ENCODE data around the gene VAMP8.
"Not testable (repeated sequence)": the region's sequence is repeated elsewhere in the genome, so short reads cannot be mapped to it uniquely, and the experiment has no call there.

The VAMP8 gene

GRCh38 chr2:85579266-85579935 lies 2.0 kb downstream of the VAMP8 start:
- DNase-seq (ENCODE audit: low spot score), result no peak

- DNase-seq (ENCODE audit: low spot score), result no peak
Measured at GRCh38 chr2:85580206-85580605, 2.8 kb downstream of the VAMP8 start.

- no peak for DNase-seq (ENCODE audit: low spot score)
Measured at GRCh38 chr2:85582492-85582891, 5.1 kb downstream of the VAMP8 start.

- no peak for DNase-seq (ENCODE audit: low spot score)
Measured at GRCh38 chr2:85583667-85584353, 6.4 kb downstream of the VAMP8 start.

- DNase-seq (ENCODE audit: low spot score), result no peak
Measured at GRCh38 chr2:85584354-85584856, 7.0 kb downstream of the VAMP8 start, which contains the start of gene VAMP5. Gene VAMP5, plus strand, starts transcription at chr2:85584431. Its CDS starts 60 bp downstream, at chr2:85584491.

GRCh38 chr2:85584857-85585780 lies 7.7 kb downstream of the VAMP8 start:
- DNase-seq (ENCODE audit: low spot score), result peak; percentile 98

GRCh38 chr2:85585781-85586105 lies 8.4 kb downstream of the VAMP8 start:
- peak; percentile 51 for DNase-seq (ENCODE audit: low spot score)

- no peak for DNase-seq (ENCODE audit: low spot score)
Measured at GRCh38 chr2:85588236-85588635, 10.8 kb downstream of the VAMP8 start.

- DNase-seq (ENCODE audit: low spot score), result no peak
Measured at GRCh38 chr2:85588645-85589044, 11.3 kb downstream of the VAMP8 start.

- no peak for DNase-seq (ENCODE audit: low spot score)
Measured at GRCh38 chr2:85589181-85589580, 11.8 kb downstream of the VAMP8 start.

GRCh38 chr2:85589982-85590791 lies 12.8 kb downstream of the VAMP8 start:
- peak; percentile 78 for DNase-seq (ENCODE audit: low spot score)

- no peak for DNase-seq (ENCODE audit: low spot score)
Measured at GRCh38 chr2:85590950-85591349, 13.6 kb downstream of the VAMP8 start.

GRCh38 chr2:85591563-85591962 lies 14.2 kb downstream of the VAMP8 start:
- no peak for DNase-seq (ENCODE audit: low spot score)

- DNase-seq (ENCODE audit: low spot score), result not testable (repeated sequence)
Measured at GRCh38 chr2:85592299-85592698, 14.9 kb downstream of the VAMP8 start.

- no peak for DNase-seq (ENCODE audit: low spot score)
Measured at GRCh38 chr2:85593023-85593422, 15.6 kb downstream of the VAMP8 start.

GRCh38 chr2:85594715-85595300 lies 17.4 kb downstream of the VAMP8 start:
- DNase-seq (ENCODE audit: low spot score), result no peak

- peak; percentile 98 for DNase-seq (ENCODE audit: low spot score)
Measured at GRCh38 chr2:85595301-85596025, 18.1 kb downstream of the VAMP8 start, which contains the start of gene RNF181. Gene RNF181, plus strand, starts transcription at chr2:85595745. Its CDS starts 19 bp downstream, at chr2:85595764.

- DNase-seq (ENCODE audit: low spot score), result no peak
Measured at GRCh38 chr2:85596026-85596333, 18.6 kb downstream of the VAMP8 start.

- DNase-seq (ENCODE audit: low spot score), result no peak
Measured at GRCh38 chr2:85596486-85597143, 19.2 kb downstream of the VAMP8 start.

GRCh38 chr2:85597241-85597640 lies 19.9 kb downstream of the VAMP8 start:
- no peak for DNase-seq (ENCODE audit: low spot score)

All from kidney capillary endothelial cell (primary cell).